GM12801 (cell line): ENCODE results near the gene TNNT2.

Experiments
- TF ChIP-seq, protein P1 (sequence below): IDR thresholded peaks from one replicate; pipeline ENCODE4 v1.5.1; 2011; ENCODE audit warnings: control low read depth; ENCODE audit not compliant: insufficient read length; ENCODE audit errors: extremely low read depth

TNNT2 gene

GRCh38 chr1:201341377-201341776 is 36.1 kb downstream of the TNNT2 start:
- TF ChIP-seq, protein P1, sequence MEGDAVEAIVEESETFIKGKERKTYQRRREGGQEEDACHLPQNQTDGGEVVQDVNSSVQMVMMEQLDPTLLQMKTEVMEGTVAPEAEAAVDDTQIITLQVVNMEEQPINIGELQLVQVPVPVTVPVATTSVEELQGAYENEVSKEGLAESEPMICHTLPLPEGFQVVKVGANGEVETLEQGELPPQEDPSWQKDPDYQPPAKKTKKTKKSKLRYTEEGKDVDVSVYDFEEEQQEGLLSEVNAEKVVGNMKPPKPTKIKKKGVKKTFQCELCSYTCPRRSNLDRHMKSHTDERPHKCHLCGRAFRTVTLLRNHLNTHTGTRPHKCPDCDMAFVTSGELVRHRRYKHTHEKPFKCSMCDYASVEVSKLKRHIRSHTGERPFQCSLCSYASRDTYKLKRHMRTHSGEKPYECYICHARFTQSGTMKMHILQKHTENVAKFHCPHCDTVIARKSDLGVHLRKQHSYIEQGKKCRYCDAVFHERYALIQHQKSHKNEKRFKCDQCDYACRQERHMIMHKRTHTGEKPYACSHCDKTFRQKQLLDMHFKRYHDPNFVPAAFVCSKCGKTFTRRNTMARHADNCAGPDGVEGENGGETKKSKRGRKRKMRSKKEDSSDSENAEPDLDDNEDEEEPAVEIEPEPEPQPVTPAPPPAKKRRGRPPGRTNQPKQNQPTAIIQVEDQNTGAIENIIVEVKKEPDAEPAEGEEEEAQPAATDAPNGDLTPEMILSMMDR: no peak

GRCh38 chr1:201336711-201337450 is 40.6 kb downstream of the TNNT2 start:
- TF ChIP-seq, protein P1: no peak

- TF ChIP-seq, protein P1: no peak
These were observed 41.6 kb downstream of the TNNT2 start for GRCh38 chr1:201335901-201336300.

- TF ChIP-seq, protein P1: no peak
These were observed 42.2 kb downstream of the TNNT2 start for GRCh38 chr1:201335174-201335870.

- TF ChIP-seq, protein P1: no peak
These were observed 42.9 kb downstream of the TNNT2 start for GRCh38 chr1:201334325-201335173.

- TF ChIP-seq, protein P1: no peak
These were observed 44.7 kb downstream of the TNNT2 start for GRCh38 chr1:201332616-201333335.
